GM19239 (cell line): ENCODE results near the gene PARK7.

Experiments used
- DNase-seq: peaks from one replicate; pipeline ENCODE4 v3.0.0; 2011; ENCODE audit warnings: low spot score; ENCODE audit not compliant: insufficient read length
- FAIRE-seq: peaks from 2 replicates; lab custom pipeline; 2011; peaks lifted over from hg19 to GRCh38; lab: Jason Lieb, UNC

PARK7 gene

GRCh38 chr1:8019229-8019620 is 57.7 kb downstream of the PARK7 start:
- DNase-seq, result no peak
- FAIRE-seq, result no peak

GRCh38 chr1:8020032-8020431 is 58.5 kb downstream of the PARK7 start:
- DNase-seq (no peak), FAIRE-seq (no peak)

DNA sequence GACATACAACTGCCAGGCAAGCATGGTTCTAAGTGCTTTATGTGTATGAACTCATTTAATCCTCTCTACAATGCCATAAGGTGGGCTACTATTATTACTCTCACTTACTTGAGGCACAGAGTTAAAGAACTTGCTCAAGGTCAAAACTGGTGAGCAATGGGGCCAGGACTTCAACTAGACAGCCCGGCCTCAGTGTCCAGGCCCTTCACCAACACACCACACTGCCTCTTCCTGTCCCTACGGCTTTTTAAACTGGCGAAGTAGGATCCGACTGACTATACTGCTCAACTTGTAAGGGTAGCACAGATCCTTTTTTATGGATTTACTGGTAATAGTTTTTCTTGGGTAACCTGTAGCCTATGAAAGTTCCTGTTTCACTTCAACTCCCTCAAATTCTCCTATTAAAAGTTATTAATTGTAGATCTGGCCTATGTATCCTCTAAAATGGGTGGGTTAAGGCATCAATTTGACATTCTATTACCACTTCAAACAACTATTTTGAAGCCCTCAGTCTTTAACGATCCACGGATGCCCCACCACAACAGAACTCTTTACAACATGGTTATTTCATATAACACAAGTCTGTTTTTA is 60.3 kb downstream of the PARK7 start:
- no peak for FAIRE-seq

DNA sequence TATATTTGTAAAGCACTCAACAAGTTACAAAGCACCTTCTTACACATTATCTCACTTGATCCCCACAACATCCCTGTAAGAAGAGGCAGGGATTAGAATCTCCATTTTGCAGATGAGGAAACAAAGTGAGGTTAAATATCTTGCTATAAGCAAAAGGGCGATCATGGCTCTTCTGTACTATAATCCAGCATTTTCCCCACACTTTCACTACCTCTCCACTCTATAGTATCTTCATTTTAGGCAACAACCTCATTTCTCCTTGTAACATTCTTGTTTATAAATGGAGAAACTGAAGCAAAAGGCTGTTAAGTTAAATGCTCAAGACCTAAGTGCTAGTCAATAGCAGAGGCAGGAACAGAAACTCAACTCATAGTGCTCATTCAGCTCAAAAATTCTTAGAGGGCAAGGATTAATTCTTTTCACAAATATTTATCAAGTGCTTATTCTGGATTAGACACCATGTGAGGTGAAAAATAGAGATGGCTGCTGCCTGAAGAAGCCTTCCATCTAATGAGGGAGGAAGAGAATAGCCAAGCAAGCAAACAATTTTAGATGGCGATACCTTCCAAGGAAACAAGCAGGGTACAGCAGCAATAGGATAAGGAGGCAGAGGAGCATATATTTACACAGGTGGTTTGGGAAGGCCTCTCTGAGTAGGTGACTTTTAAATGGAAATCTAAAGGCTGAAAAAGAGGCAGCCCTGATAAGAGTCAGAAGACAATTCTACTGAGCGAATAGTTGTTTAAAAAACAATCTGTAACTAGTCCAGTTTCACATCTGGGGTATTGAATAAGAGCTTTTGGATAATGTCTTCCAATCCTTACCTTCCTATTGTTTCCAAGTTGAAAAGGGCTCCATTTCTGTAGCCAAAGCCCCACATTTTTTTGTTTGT is 61.1 kb downstream of the PARK7 start:
- no peak for DNase-seq
- FAIRE-seq, result no peak

More for the DNA sequence above, 60.3 kb downstream of the PARK7 start:
- DNase-seq, result no peak

DNA sequence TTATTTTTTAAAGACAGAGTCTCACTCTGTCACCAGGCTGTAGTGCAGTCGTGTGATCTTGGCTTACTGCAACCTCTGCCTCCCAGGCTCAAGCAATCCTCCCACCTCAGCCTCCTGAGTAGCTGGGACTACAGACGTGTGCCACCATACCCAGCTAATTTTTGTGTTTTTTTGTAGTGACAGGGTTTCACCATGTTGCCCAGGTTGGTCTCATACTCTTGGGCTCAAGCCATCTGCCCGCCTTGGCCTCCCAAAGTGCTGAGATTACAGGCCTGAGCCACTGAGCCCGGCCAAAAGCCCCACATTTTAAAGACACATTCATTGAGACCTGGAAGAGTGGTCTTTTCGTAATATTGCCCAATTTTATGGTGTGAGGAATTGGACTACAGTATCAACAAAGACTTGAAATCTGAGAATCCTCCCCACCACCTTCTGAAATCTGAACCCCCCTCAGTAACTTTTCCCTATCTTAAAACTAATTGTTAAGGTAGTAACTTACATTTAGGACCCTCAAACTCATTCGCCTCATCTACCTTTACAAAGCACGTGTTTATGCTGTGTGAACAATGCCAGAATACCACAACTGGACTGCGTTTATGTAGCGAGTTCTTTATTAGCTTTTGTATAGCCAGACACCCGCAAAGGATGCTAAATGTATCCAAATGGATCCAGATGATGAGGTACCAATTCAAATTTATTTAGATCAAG is 61.9 kb downstream of the PARK7 start:
- FAIRE-seq (no peak), DNase-seq (no peak)

GRCh38 chr1:8023995-8024313 is 62.4 kb downstream of the PARK7 start:
- FAIRE-seq, result no peak
- DNase-seq, result no peak

DNA sequence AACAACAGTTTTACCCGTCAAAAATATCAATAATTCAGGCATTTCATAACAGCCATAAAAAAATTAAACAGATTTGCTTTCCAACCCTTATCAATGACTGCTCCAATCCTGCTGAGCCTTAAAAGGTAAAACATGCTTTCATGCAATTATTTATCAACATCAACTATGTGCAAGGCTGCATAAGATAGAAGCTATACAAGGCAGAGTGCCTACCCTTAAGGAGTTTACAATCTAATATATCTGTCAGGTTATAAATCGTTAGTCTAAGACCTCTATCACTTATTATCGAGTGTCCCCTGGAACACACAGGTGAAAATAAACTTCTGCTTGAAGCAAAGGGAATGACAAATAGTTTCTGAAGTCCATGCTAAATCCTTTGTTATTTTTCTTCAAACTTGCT is 62.8 kb downstream of the PARK7 start:
- DNase-seq, result no peak
- no peak for FAIRE-seq

GRCh38 chr1:8025061-8025670 is 63.7 kb downstream of the PARK7 start:
- FAIRE-seq (no peak), DNase-seq (no peak)

DNA sequence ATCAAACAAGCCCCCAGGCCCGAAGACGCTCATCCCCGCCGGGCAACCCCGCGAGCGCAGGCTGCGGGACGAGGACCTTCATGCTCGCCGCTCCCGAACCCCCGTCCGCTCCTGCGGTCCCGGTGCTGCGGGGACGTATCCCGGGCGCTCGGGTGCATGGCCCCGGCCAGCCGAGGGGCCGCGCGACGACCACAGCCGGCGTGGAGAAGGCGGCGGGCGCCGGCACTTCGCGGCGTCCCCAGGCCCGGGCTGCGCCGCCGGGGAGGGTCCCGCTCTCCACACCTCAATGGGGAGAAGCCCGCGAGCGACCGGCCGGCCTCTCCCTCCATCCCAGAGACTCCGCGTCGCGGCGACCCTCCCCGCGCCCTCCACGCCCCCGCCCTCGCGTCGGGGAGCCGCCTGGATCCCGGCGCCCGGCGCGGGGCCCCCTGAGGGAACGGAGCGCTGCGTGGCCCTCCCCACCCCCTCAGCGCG is 64.2 kb downstream of the PARK7 start:
- FAIRE-seq (no peak), DNase-seq (no peak)

DNA sequence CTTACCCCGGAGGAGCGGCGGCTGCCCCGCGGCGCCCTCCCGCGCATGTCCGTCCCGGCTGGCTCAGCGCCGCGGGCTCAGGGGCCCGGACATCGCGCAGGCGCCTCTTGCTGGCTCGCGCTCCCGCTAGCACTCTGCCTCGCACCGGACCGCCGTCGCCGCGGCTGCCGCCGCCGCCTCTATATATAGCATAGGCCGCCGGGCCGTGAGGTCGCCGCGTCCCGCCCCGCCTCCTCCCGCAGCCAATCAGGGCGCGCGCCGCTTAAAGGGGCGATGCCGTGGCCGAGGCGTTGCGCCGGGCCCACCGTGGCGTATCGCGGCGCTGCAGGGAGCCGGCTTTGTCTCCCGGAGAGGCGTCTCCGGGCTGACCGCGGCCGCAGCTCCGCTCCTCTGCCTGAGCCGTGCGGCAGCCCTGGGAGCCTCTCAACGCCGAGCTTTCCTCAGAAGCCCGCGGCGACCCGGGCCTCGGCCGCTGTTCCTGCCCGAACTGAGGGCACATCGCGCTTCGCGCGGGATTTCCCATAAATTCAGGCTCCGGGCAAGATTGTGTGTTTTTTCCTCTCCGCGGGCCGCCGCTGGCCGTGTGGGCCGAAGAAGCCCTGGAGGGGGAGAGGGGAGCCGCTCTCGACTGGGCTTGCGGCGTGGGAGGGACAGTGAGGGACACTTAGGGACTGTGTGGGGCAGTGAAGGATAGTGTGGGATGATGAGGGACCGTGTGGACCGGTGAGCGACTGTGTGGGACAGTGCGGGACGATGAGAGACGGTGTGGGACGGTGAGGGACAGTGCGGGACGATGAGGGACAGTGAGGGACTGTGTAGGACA is 64.9 kb downstream of the PARK7 start, which contains the start of gene ERRFI1:
ERRFI1 (minus strand) TSS at position 157 of the 823 bp plus-strand sequence. CDS start 10,690 bp downstream, outside the sequence.
- DNase-seq (peak; percentile 77), FAIRE-seq (no peak)

- FAIRE-seq (no peak), DNase-seq (no peak)
Measured at GRCh38 chr1:8026976-8027747, 65.7 kb downstream of the PARK7 start.

GRCh38 chr1:8027748-8028570 is 66.4 kb downstream of the PARK7 start:
- FAIRE-seq (no peak), DNase-seq (no peak)

DNA sequence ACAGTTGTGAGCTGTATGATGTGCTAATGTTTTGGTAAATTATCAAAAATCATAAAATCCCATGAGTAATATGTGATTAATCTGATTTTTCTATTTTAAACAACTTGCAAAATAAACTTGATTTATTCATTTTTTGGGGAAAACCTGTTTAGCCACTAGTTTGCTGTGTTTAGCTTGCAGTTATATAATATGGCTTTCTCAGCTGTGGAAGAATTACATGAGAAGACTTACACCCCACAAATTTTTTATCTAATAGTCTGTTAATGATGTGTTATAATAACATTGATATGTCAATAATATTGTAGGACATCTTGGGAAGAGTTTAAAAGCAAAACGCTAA is 67.0 kb downstream of the PARK7 start:
- FAIRE-seq, result no peak

GRCh38 chr1:8031176-8031785 is 69.8 kb downstream of the PARK7 start:
- no peak for FAIRE-seq
- no peak for DNase-seq

More for the DNA sequence above, 67.0 kb downstream of the PARK7 start:
- no peak for DNase-seq

DNA sequence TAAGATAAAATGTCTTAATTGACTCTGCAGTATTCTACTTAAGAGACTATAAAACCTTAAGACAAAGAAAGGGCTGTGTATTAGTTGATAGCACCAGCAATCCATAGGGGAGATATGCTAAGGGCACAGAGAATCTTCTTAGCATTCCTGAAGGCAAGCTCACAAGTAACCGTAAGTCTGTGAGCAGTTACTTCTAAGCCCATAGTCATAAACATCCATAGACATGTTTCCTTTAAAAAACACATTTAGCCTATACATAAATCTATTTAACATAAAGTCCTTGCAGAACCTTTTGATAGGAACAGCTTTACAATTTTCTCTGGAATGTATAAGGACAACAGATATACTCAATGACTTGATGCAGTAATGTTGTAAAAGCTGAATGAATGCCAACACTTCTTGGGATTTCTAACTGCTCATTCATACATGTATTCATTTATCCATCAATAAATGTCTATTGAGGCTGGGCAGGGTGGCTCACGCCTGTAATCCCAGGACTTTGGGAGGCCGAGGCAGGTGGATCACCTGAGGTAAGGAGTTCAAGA is 70.9 kb downstream of the PARK7 start:
- FAIRE-seq (no peak), DNase-seq (no peak)

GRCh38 chr1:8033322-8033721 is 71.8 kb downstream of the PARK7 start:
- no peak for DNase-seq
- FAIRE-seq, result no peak
